NCI-H2171 (cell line): Measurements from ENCODE around the gene ZNF3.

Source experiments
- DNase-seq: peaks from one replicate; lab custom pipeline; 2025; lab: John Stamatoyannopoulos, UW

ZNF3 gene

GRCh38 chr7:100053215-100053614, 28.3 kb downstream of the ZNF3 start:
- DNase-seq, result peak; percentile 93

- DNase-seq, result no peak
Observed at GRCh38 chr7:100051611-100052010, 29.9 kb downstream of the ZNF3 start.

GRCh38 chr7:100049441-100050291, 31.9 kb downstream of the ZNF3 start, which contains the start of gene ZSCAN21:
TSS of gene ZSCAN21 (plus strand) at chr7:100049774. CDS start at chr7:100057007, 7,233 bp downstream.
- DNase-seq, result peak; percentile 80

- no peak for DNase-seq
Observed at GRCh38 chr7:100048680-100049079, 32.8 kb downstream of the ZNF3 start.

GRCh38 chr7:100044718-100045117, 36.8 kb downstream of the ZNF3 start:
- DNase-seq, result no peak

- DNase-seq, result no peak
Observed at GRCh38 chr7:100040575-100040974, 40.9 kb downstream of the ZNF3 start.

- DNase-seq, result no peak
Observed at GRCh38 chr7:100038326-100038725, 43.2 kb downstream of the ZNF3 start.

- DNase-seq, result no peak
Observed at GRCh38 chr7:100035876-100036275, 45.6 kb downstream of the ZNF3 start.

- DNase-seq, result no peak
Observed at GRCh38 chr7:100034871-100035510, 46.5 kb downstream of the ZNF3 start.

GRCh38 chr7:100033526-100033925, 48.0 kb downstream of the ZNF3 start:
- no peak for DNase-seq

GRCh38 chr7:100029596-100029995, 51.9 kb downstream of the ZNF3 start:
- DNase-seq, result no peak

- no peak for DNase-seq
Observed at GRCh38 chr7:100027197-100027596, 54.3 kb downstream of the ZNF3 start.

GRCh38 chr7:100024020-100024619, 57.4 kb downstream of the ZNF3 start:
- no peak for DNase-seq

GRCh38 chr7:100023526-100023925, 58.0 kb downstream of the ZNF3 start:
- no peak for DNase-seq

GRCh38 chr7:100022621-100023020, 58.9 kb downstream of the ZNF3 start:
- DNase-seq, result no peak

- no peak for DNase-seq
Observed at GRCh38 chr7:100021297-100021696, 60.2 kb downstream of the ZNF3 start.
